B cell (primary cell): ENCODE data around the gene AKAP6. TPM values are rescaled to one million over a fixed set of nuclear protein-coding genes. Genes with fewer than 3 reads are reported as not detected.

ENCODE experiments used
- ATAC-seq: fragments of 200-7000 bp; cut with Tn5 transposase; one replicate; pipeline ENCODE4 v1.10.0; 2021; ENCODE audit warnings: low read depth, mild to moderate bottlenecking, moderate number of reproducible peaks, moderate library complexity
- CTCF ChIA-PET: fragments of 350-600 bp; sonication (Branson Sonifier 250); formaldehyde crosslinking; loops from one replicate; lab custom pipeline; 2021; ENCODE audit warnings: antibody characterized with exemption, inconsistent platforms; lab: Charles Lee
- POLR2A ChIA-PET: fragments of 350-600 bp; sonication (Branson Sonifier 250); formaldehyde crosslinking; loops from one replicate; lab custom pipeline; 2021; ENCODE audit warnings: antibody characterized with exemption; lab: Charles Lee
- DNase-seq: peaks from one replicate; pipeline ENCODE4 v3.0.0; 2013
- H2AFZ ChIP-seq: 2 replicates; pipeline ENCODE4 v1.6.1; 2012; ENCODE audit warnings: mild to moderate bottlenecking, low read depth, low read length; ENCODE audit not compliant: insufficient read depth, poor library complexity, severe bottlenecking
- H3K27ac ChIP-seq, 2 donors: 1 replicate in 1 of 2; 2 replicates in 1 of 2; pipeline ENCODE4 v1.5.1; 2012 to 2013; ENCODE audit warnings: low read length in 2 of 2, mild to moderate bottlenecking in 2 of 2, moderate library complexity in 1 of 2
- H3K27me3 ChIP-seq, 4 experiments: fragments of 200-600 bp in 1 of 4; sonication (generic) in 1 of 4; replicated peaks in 1 of 4; 1 replicate in 2 of 4; 2 replicates in 2 of 4; pipeline versions ENCODE4 v1.6.1 to v1.7.0; 2013 to 2016; ENCODE audit warnings: low read length in 3 of 4, mild to moderate bottlenecking in 2 of 4, mixed read lengths in 1 of 4, moderate library complexity in 1 of 4; ENCODE audit not compliant: insufficient read depth in 4 of 4, control insufficient read depth in 3 of 4; ENCODE audit errors: control extremely low read depth in 1 of 4
- H3K36me3 ChIP-seq, 2 experiments: replicated peaks in 1 of 2; 1 replicate in 1 of 2; 2 replicates in 1 of 2; pipeline versions ENCODE4 v1.6.1 to v1.7.1; 2013; ENCODE audit warnings: low read length in 1 of 2; ENCODE audit not compliant: insufficient read depth in 2 of 2, control insufficient read depth in 1 of 2; ENCODE audit errors: control extremely low read depth in 1 of 2, extremely low read depth in 1 of 2
- H3K4me1 ChIP-seq, 2 donors: fragments of 200-600 bp in 1 of 2; sonication (generic) in 1 of 2; 1 replicate in 1 of 2; 2 replicates in 1 of 2; pipeline versions ENCODE4 v1.5.1 to v1.6.1; 2013 to 2017; ENCODE audit warnings: low read length in 2 of 2; ENCODE audit not compliant: control insufficient read depth in 2 of 2, insufficient read depth in 2 of 2
- H3K4me2 ChIP-seq: replicated peaks from 2 replicates; pipeline ENCODE3; 2012; ENCODE audit warnings: mild to moderate bottlenecking, low read depth, low read length; ENCODE audit not compliant: poor library complexity, severe bottlenecking
- H3K4me3 ChIP-seq, 5 experiments: fragments of 200-600 bp in 1 of 5; sonication (generic) in 1 of 5; 1 replicate in 3 of 5; 2 replicates in 2 of 5; pipeline versions ENCODE4 v1.5.1 to v1.7.0; 2011 to 2016; ENCODE audit warnings: low read length in 4 of 5, mild to moderate bottlenecking in 4 of 5, low read depth in 2 of 5, control low read depth in 1 of 5, moderate library complexity in 1 of 5; ENCODE audit not compliant: insufficient read depth in 1 of 5; ENCODE audit errors: control extremely low read depth in 1 of 5, extremely low read depth in 1 of 5
- H3K79me2 ChIP-seq: fragments of 200-600 bp; sonication (generic); one replicate; pipeline ENCODE4 v1.6.0; 2016; ENCODE audit warnings: low read length; ENCODE audit not compliant: control insufficient read depth, insufficient read depth
- H3K9ac ChIP-seq: fragments of 200-600 bp; sonication (generic); 2 replicates; pipeline ENCODE4 v1.6.1; 2017; ENCODE audit warnings: mild to moderate bottlenecking, low read length, moderate library complexity
- H3K9me3 ChIP-seq, 3 donors: one replicate each; pipeline versions ENCODE4 v1.6.1 to v1.7.1; 2013; ENCODE audit warnings: low read length in 2 of 3; ENCODE audit not compliant: control insufficient read depth in 2 of 3, insufficient read depth in 1 of 3; ENCODE audit errors: control extremely low read depth in 1 of 3
- H4K20me1 ChIP-seq: 2 replicates; pipeline ENCODE4 v1.6.0; 2012; ENCODE audit warnings: mild to moderate bottlenecking, low read length; ENCODE audit not compliant: insufficient read depth, control insufficient read depth, poor library complexity, severe bottlenecking
- H3K27ac Mint-ChIP-seq: one replicate; pipeline ENCODE4 v1.8.0; 2021; ENCODE audit warnings: mixed read lengths
- H3K27me3 Mint-ChIP-seq: one replicate; pipeline ENCODE4 v1.8.0; 2021; ENCODE audit warnings: mixed read lengths
- H3K4me1 Mint-ChIP-seq: one replicate; pipeline ENCODE4 v1.8.0; 2021; ENCODE audit warnings: mixed read lengths
- H3K4me3 Mint-ChIP-seq: one replicate; pipeline ENCODE4 v1.8.0; 2021; ENCODE audit warnings: mixed read lengths
- H3K9me3 Mint-ChIP-seq: one replicate; pipeline ENCODE4 v1.8.0; 2022; ENCODE audit warnings: mixed read lengths; ENCODE audit not compliant: insufficient read depth
- EZH2 ChIP-seq: IDR thresholded peaks from 2 replicates; pipeline ENCODE4 v1.6.1; 2012; ENCODE audit warnings: borderline replicate concordance, low read depth, mild to moderate bottlenecking, moderate library complexity, low read length; ENCODE audit not compliant: insufficient read depth, poor library complexity, severe bottlenecking
- WGBS: methylation state at CpG from one replicate; pipeline ENCODE4 v1.1.5; 2013; ENCODE audit warnings: missing lambda C conversion rate; ENCODE audit not compliant: insufficient coverage; 5-methylcytosine and 5-hydroxymethylcytosine counted together
- intact Hi-C: fragments of 100-400 bp; cut with micrococcal nuclease; formaldehyde crosslinking; loops from one replicate; pipeline ENCODE4 v1.10.0; 2022
- polyA plus RNA-seq: library from polyadenylated mRNA; depleted of rRNA; stranded (reverse); fragments of >200 nt; gene quantifications from 2 replicates; pipeline ENCODE4 v1.2.3, GENCODE V29; 2012
- total RNA-seq, 2 donors: library from RNA; stranded (reverse); fragments of 120-200 nt in 1 of 2; gene quantifications; 1 replicate in 1 of 2; 2 replicates in 1 of 2; pipeline versions ENCODE4 v1.2.3 to v1.2.4, GENCODE V29; 2013 to 2022
- TF ChIP-seq, protein P1 (sequence below): fragments of 200-600 bp; IDR thresholded peaks from one replicate; pipeline ENCODE4 v1.8.0; 2022; ENCODE audit warnings: antibody characterized with exemption, mild to moderate bottlenecking

Gene AKAP6
- total and polyA plus RNA-seq, 2 donors (not counting 1 experiment from before 2014, with no cell fraction given) = 1.4 to 2.8 TPM

GRCh38 chr14:32720927-32721326 lies 391.8 kb downstream of the AKAP6 start:
- Histone ChIP-seq H4K20me1 (no peaks in the 10 kb centered on the region), H3K36me3 (no peaks in the 10 kb centered on the region), H3K4me3 (no peak overlapping the region), H3K79me2 (no peaks in the 10 kb centered on the region), H3K27me3 (no peaks in the 10 kb centered on the region), H3K9me3 (no peaks in the 10 kb centered on the region), H3K4me1 (no peaks in the 10 kb centered on the region), H3K27ac (no peak overlapping the region), H3K4me2 (no peak overlapping the region), H3K9ac (no peak overlapping the region), H2AFZ (no peak overlapping the region)
- H3K27ac Mint-ChIP-seq = no peak overlapping the region
- no peaks in the 10 kb centered on the region for H3K9me3 Mint-ChIP-seq
- ATAC-seq (no peak), DNase-seq (no peak)
- H3K4me3 Mint-ChIP-seq = no peak overlapping the region
- no peaks in the 10 kb centered on the region for H3K27me3 Mint-ChIP-seq
- no peak for TF ChIP-seq EZH2
- TF ChIP-seq, protein P1, sequence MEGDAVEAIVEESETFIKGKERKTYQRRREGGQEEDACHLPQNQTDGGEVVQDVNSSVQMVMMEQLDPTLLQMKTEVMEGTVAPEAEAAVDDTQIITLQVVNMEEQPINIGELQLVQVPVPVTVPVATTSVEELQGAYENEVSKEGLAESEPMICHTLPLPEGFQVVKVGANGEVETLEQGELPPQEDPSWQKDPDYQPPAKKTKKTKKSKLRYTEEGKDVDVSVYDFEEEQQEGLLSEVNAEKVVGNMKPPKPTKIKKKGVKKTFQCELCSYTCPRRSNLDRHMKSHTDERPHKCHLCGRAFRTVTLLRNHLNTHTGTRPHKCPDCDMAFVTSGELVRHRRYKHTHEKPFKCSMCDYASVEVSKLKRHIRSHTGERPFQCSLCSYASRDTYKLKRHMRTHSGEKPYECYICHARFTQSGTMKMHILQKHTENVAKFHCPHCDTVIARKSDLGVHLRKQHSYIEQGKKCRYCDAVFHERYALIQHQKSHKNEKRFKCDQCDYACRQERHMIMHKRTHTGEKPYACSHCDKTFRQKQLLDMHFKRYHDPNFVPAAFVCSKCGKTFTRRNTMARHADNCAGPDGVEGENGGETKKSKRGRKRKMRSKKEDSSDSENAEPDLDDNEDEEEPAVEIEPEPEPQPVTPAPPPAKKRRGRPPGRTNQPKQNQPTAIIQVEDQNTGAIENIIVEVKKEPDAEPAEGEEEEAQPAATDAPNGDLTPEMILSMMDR = no peak
- intact Hi-C loops = no loop called here
- WGBS = 100% methylated on average over 1 of the region's 2 CpGs
- CTCF ChIA-PET = no interaction called here
- no peaks in the 10 kb centered on the region for H3K4me1 Mint-ChIP-seq
- POLR2A ChIA-PET = no interaction called here

GRCh38 chr14:32722631-32723183 lies 393.6 kb downstream of the AKAP6 start:
- Histone ChIP-seq H3K4me1 (no peaks in the 10 kb centered on the region), H3K9me3 (no peaks in the 10 kb centered on the region), H3K9ac (no peak overlapping the region), H3K27me3 (no peaks in the 10 kb centered on the region), H3K36me3 (no peaks in the 10 kb centered on the region), H3K4me2 (no peak overlapping the region), H4K20me1 (no peaks in the 10 kb centered on the region), H3K4me3 (no peak overlapping the region), H3K79me2 (no peaks in the 10 kb centered on the region), H3K27ac (no peak overlapping the region), H2AFZ (no peak overlapping the region)
- DNase-seq (no peak), ATAC-seq (no peak)
- Mint-ChIP-seq H3K27ac (no peak overlapping the region), H3K9me3 (no peaks in the 10 kb centered on the region), H3K27me3 (no peaks in the 10 kb centered on the region), H3K4me3 (no peak overlapping the region), H3K4me1 (no peaks in the 10 kb centered on the region)
- ChIA-PET POLR2A (no interaction called here), CTCF (no interaction called here)
- WGBS = 94% methylated on average over 9 of the region's 10 CpGs
- no peak for TF ChIP-seq EZH2
- TF ChIP-seq, protein P1 = no peak
- intact Hi-C loops = no loop called here
